Brain microvascular endothelial cell (primary cell): ENCODE data around the gene GCNT4.

ENCODE experiments used
- DNase-seq: peaks from one replicate; pipeline ENCODE4 v3.0.0-alpha.2; 2020
- H3K27ac ChIP-seq: fragments of 250-450 bp; sonication (Bioruptor Pico); 2 replicates; pipeline ENCODE4 v1.5.1; 2020; ENCODE audit warnings: mild to moderate bottlenecking, moderate library complexity
- H3K27me3 ChIP-seq: fragments of 250-450 bp; sonication (Bioruptor Pico); replicated peaks from 2 replicates; pipeline ENCODE4 v1.5.1; 2020; ENCODE audit warnings: mild to moderate bottlenecking
- H3K36me3 ChIP-seq: fragments of 250-450 bp; sonication (Bioruptor Pico); replicated peaks from 2 replicates; pipeline ENCODE4 v1.5.1; 2020; ENCODE audit warnings: mild to moderate bottlenecking
- H3K4me3 ChIP-seq: 2 replicates; pipeline ENCODE4 v1.5.1; 2011; ENCODE audit warnings: low read depth, mild to moderate bottlenecking, control low read depth, low read length, moderate library complexity
- in situ Hi-C: cut with HindIII; loops from 2 replicates; pipeline ENCODE4 v1.10.0; 2017; ENCODE audit warnings: low sequenced_read_pairs, low pct_ligation_motif_present
- TF ChIP-seq, protein P1 (sequence below): IDR thresholded peaks from 2 replicates; pipeline ENCODE4 v1.5.1; 2011; ENCODE audit warnings: low read depth, mild to moderate bottlenecking, moderate library complexity, low read length, control low read depth, inconsistent platforms; ENCODE audit errors: missing control alignments

Gene GCNT4

DNA sequence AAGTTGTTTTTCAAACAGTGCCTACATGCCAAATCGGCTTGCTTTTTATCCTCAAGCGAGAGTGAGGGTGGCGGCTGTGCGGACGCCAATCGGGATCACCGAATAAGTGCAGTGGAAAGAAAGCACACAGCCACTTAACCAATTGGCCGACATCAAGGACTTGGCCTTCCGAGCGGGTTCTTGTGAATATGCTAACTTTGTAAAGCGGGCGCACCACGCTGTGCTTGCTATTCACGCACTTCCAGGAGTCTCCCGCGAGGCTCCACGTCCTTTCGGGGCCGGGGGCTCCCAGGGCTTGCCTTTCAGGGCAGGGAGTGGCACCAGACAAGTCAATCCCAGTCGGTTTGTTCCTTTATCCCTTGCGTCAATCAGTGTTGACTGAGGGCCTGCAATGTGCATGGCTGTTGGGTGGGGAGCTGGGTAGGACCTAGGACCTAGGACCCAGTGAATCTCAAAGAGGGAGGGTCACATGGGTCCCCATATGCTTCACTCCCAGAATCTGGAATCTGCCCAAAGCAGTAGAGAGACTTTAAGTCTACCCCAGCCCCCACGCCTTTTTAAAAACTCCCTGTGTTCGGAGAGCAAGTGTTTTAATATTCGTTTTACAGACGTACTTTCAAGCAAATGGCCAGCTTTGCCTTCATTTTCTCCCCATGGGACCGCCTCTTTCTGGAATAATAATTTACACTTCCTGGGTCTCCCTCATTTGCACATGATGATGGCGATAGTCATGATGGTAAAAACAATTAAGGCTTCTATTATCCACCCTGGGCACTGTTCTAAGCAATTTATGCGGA is 2.0 kb upstream of the GCNT4 start:
- no peaks in the 10 kb centered on the region for H3K36me3 ChIP-seq
- H3K27me3 ChIP-seq, result no peaks in the 10 kb centered on the region
- TF ChIP-seq, protein P1, sequence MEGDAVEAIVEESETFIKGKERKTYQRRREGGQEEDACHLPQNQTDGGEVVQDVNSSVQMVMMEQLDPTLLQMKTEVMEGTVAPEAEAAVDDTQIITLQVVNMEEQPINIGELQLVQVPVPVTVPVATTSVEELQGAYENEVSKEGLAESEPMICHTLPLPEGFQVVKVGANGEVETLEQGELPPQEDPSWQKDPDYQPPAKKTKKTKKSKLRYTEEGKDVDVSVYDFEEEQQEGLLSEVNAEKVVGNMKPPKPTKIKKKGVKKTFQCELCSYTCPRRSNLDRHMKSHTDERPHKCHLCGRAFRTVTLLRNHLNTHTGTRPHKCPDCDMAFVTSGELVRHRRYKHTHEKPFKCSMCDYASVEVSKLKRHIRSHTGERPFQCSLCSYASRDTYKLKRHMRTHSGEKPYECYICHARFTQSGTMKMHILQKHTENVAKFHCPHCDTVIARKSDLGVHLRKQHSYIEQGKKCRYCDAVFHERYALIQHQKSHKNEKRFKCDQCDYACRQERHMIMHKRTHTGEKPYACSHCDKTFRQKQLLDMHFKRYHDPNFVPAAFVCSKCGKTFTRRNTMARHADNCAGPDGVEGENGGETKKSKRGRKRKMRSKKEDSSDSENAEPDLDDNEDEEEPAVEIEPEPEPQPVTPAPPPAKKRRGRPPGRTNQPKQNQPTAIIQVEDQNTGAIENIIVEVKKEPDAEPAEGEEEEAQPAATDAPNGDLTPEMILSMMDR, result no peak
- H3K4me3 ChIP-seq, result peak overlapping the region; percentile 69
- peak overlapping the region; percentile 32 for H3K27ac ChIP-seq
- peak; percentile 27 for DNase-seq
- in situ Hi-C loops, result no loop called here

DNA sequence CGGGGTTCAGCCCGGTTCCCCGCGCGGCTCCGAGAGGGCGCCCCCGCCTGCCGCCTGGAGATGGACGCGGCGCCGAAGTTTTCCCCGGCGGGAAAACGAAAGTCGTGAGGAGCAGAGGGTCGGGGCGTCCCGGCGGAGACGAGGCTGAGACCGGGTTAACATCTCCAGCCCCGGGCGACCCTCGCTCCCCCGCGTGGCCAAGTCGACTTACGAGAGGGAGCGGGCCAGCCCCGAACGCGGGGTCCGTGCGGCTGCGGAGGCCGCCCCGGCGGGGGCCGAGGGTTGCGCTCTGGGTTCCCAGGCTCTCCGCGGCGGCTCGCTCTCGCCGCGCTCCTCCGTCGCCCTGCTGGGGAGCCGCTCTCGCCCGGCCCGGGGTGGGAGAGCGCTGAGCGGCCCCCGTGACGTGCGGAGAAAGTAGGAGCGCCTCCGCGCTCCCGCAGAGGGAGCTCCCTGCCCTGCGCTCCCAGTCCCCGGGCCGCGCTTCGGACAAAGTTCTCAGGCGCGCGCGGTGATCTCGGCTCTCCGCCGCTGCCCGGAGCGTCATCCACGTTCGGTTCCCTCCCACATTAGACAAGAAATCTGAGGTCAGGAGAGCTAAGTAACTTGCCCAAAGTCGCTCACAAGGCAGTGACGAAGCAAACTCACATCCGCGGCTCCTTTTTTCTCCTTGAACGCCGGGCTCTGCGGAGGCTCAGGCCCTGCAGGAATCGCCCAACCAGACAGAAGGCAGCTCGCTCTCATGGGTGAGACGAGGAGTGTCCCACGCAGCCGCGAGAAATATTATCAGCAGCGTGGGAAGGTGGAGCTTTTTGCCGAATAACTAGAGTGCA is 1.2 kb upstream of the GCNT4 start:
- DNase-seq, result peak; percentile 69
- H3K27me3 ChIP-seq, result no peaks in the 10 kb centered on the region
- in situ Hi-C loops, result no loop called here
- peak overlapping the region; percentile 32 for H3K27ac ChIP-seq
- TF ChIP-seq, protein P1, result peak; percentile 18
- H3K36me3 ChIP-seq, result no peaks in the 10 kb centered on the region
- peak overlapping the region; percentile 69 for H3K4me3 ChIP-seq

DNA sequence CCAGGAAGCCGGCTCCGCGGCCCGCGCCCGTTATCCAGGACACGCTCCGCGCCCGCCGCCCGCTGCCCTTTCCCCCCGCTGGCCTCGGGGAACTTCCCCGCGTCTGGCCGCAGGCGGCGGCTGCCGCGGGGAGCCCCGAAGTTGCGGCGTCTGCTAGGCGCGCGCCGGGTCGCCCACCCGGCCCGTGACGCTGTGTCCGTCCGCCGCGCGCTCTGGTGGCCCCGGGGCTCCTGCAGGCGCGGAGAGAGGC is 621 bp upstream of the GCNT4 start:
- DNase-seq, result no peak
- in situ Hi-C loops, result no loop called here
- H3K27me3 ChIP-seq, result no peaks in the 10 kb centered on the region
- H3K27ac ChIP-seq, result peak overlapping the region; percentile 32
- H3K36me3 ChIP-seq, result no peaks in the 10 kb centered on the region
- H3K4me3 ChIP-seq, result peak overlapping the region; percentile 69
- TF ChIP-seq, protein P1, result no peak

DNA sequence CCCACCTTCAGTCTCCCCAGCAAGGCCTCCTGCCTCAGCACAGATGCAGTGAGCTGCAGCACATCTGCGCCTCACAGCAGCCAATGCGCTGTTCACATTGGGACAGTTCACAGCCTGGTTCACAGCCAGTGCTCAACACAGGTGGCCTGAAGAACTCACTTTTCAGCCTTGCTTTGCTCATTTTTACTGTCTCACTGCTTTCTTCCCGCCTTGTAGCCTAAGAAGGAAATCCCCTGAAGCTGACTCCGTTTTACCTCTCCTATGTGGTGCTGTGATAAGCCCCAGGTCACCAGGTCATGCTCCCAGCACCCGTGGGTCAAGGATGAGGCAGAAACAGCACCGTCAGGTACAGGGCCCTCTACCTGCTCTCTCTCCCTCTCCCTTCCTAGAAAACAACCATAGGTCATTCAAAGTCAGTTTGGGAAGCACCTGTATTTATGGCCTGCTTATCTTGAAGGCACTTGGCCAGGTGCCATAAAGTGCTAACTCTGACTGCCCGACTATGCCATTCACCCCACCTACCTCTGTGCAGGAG is 1.1 kb downstream of the GCNT4 start:
- Histone ChIP-seq H3K4me3 (no peak overlapping the region), H3K27me3 (no peaks in the 10 kb centered on the region), H3K36me3 (no peaks in the 10 kb centered on the region), H3K27ac (no peak overlapping the region)
- in situ Hi-C loops, result no loop called here
- DNase-seq, result no peak
- TF ChIP-seq, protein P1, result no peak

DNA sequence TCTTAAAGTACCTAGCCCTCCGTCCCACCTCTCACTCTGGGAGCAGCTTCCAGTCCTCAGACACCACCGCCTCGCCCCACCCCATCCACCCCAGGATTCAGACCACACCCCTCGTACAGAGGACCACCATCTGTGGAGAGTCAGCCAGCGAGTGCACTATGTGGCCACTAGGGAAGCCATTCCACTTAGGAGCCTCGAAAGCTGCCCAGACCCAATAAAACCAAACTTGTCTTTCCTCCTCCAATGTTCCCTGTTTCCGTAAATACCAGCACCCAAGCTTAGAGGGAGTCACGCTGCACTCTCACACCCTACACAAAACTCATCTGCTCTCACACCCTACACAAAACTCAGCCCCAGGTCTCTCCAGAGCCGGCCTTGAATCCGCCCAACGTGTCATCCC is 1.9 kb downstream of the GCNT4 start:
- Histone ChIP-seq H3K36me3 (no peaks in the 10 kb centered on the region), H3K4me3 (no peak overlapping the region), H3K27ac (no peak overlapping the region), H3K27me3 (no peaks in the 10 kb centered on the region)
- DNase-seq, result no peak
- TF ChIP-seq, protein P1, result peak; percentile 70
- in situ Hi-C loops, result no loop called here
